Measurements from ENCODE around the gene GGT5.

- TF ChIP-seq CTCF (IDR thresholded peaks at IDR 0.05) (no peak), POLR2A (IDR thresholded peaks at IDR 0.05) (no peak)
Measured at GRCh38 chr22:24209687-24210086, 35.2 kb downstream of the GGT5 start.

All from tibial nerve (tissue), 3 donors.